Choroid plexus epithelial cell (primary cell): ENCODE results near the gene FZR1.

Experiments
- DNase-seq: peaks from one replicate; pipeline ENCODE4 v3.0.0-alpha.2; 2010; ENCODE audit warnings: low read depth
- H3K4me3 ChIP-seq: 2 replicates; pipeline ENCODE4 v1.5.1; 2011; ENCODE audit warnings: low read depth, mild to moderate bottlenecking, control low read depth, low read length, moderate library complexity
- CTCF ChIP-seq: conservative IDR thresholded peaks from 2 replicates; pipeline ENCODE4 v1.5.1; 2011; ENCODE audit warnings: low read depth, mild to moderate bottlenecking, control low read depth, inconsistent platforms, low read length, moderate library complexity

FZR1 gene

GRCh38 chr19:3505598-3506383 is at the start of gene FZR1:
Gene FZR1, plus strand, starts transcription at chr19:3506311. Its CDS starts 16,679 bp downstream, at chr19:3522990.
- no peak for TF ChIP-seq CTCF
- DNase-seq = peak; percentile 99
- H3K4me3 ChIP-seq = peak within 1 kb of the TSS; percentile 86

DNA sequence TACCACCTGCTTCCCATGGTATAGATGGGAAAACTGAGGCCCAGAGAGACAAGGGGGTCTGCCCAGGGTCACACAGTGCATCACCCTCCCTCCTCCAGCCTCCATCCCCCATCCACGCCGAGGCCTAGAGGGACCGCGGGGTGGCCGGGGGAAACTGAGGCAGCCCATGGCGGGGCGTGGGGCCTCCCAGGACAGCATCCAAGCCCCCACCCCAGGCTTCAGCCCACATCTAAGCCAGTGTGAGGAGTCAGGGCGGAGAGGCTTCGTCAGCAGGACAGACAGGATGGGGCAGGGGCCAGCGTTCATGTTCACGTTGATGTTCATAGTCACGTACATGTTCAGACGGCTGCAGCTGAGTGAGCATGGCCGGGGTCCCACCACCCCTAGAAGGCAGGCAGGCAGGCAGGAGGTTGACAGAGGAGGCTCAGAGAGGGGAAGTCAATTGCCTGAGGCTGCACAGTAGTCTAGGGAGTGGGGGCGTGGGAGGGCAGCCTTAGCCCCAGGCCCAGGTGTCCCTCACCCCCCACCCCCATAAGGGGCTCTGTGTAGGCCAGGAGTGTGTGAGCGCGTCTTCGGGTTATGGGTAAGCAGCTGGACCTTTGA is 49.1 kb upstream of the FZR1 start:
- no peak for DNase-seq
- no peak overlapping the region for H3K4me3 ChIP-seq
- TF ChIP-seq CTCF = no peak

DNA sequence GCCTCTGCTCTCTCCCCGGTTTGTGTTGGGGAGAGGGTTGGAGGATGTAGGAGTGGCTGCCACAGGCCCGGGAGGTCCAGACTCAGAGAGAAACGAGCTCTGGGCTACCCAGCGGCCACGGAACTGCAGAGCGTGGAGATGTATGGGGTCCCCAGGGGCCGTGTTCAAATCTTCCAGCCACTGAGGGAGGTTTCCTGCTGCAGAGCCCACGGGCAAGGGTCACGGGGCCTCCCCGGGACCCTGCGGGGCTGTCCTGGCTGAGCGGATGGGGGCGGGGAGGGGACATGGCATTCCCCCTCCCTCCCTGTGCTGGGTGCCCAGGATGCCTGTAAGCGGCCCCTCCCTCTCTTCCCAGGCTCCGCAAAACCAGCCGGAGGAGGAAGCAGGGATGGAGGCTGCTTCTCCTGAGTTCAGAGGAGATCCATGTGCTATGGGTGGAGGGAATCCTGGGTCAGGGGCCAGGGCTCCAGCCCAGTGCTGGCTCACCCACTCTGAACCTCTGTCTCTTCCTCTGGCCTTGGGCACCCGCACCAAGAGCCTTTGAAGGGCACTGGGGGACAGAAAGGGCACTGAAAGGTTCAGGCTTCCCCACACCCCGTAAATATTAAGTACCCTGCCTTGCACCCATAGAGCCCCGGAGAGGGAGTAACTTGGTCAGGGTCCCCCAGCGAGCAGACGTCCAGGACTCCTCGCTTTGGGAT is 48.4 kb upstream of the FZR1 start:
- DNase-seq = no peak
- TF ChIP-seq CTCF = no peak
- no peak overlapping the region for H3K4me3 ChIP-seq

DNA sequence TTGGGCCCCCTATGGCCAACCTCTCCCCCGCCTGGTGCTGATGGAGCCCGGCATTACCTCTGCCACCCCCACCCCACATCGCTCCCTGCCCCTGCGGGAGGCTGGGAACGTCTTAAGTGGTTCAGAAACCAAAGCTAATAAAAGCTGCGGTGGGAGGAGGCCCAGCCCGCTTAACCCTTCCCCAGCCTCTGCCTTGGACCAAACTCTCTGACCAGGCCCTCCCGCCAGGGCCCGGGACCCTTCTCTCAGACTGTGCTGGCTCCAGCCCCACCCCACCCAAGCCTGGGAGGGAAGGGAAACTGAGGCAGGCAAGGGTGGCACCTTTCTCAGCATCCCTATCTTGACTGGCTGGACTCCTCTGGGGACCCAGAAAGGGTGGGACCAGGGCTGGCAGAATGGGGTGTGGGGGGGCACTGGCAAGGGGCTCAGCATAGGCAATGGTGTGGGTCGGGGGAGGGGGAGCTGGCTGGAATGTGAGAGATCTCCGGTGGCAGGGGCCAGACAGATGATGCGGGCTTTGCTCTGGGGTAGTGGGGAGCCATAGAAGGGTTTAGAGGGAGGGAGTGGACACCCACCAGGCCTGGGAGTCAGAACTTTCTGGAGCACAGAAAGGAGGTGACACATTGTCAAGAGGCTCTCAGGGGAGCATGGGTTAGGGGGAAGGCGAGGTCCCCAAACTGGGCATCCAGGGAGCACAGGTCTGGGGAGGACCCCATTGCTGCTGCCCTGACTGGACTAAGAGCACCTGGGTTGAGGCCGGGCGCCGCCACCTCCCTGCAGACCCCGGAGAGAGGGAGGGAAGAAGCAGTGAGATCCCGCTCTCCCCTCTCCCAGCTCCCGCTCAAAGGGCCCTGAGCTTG is 47.7 kb upstream of the FZR1 start:
- no peak for TF ChIP-seq CTCF
- no peak overlapping the region for H3K4me3 ChIP-seq
- peak; percentile 72 for DNase-seq

DNA sequence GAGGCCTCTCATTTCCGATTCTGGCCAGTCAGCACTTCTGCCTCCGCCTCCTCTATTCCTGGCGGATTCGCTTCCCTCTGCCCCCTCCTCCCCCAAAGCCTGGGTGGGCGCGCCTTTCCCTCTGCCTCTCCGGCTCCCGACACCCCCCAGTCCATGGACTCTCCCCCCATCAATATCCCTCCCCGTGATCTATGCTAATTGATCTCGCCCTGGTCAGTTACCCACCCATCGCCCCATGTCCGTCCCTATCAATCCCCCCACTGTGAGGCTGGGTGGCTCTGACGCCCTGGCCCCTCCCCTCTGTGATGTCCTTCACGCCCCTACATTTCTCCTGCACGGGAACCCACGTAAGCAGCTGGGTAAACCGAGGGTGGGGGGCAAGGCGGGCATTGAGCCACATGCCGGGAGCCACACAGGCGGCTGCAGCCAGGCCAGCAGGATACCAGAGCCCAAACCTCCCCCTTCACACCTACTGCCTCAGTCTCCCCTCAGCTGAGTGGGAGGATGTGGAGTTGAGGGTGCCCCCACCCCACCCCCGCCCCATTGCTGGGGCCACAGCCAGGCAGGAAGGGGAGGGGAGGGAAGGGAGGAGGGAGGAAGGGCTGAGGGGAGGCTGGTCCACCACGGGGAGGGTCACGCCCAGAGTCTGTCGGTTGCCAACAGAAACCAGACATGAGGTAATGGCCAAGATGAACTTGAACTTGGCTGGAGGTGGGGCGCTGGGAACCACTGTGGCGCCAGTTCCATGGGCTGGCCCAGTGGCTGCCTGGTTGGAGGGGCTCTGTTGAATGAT is 46.8 kb upstream of the FZR1 start:
- H3K4me3 ChIP-seq = no peak overlapping the region
- TF ChIP-seq CTCF = no peak
- DNase-seq = peak; percentile 97
